HT-29 (cell line): Measurements from ENCODE around the gene PCSK6. TPM values are rescaled to one million over a fixed set of nuclear protein-coding genes. Genes with fewer than 3 reads are reported as not detected.
A peak's percentile ranks its signal among the peaks of the same experiment; 100 is the strongest.

Source experiments
- DNase-seq: peaks from one replicate; pipeline ENCODE4 v3.0.0-alpha.2; 2015; ENCODE audit warnings: low spot score
- total RNA-seq: library from RNA; depleted of rRNA; stranded (reverse); fragments of >200 nt; shearing (Covaris generic); gene quantifications from 2 replicates; pipeline ENCODE4 v1.2.3, GENCODE V29; 2014

PCSK6 gene
- total RNA-seq, 1 experiment from 2014 or later, result 81.0 TPM

GRCh38 chr15:101327147-101327740, 162.3 kb downstream of the PCSK6 start:
- DNase-seq, result no peak

- no peak for DNase-seq
Measured at GRCh38 chr15:101326462-101327146, 162.9 kb downstream of the PCSK6 start.

GRCh38 chr15:101326026-101326315, 163.5 kb downstream of the PCSK6 start:
- DNase-seq, result no peak

- no peak for DNase-seq
Measured at GRCh38 chr15:101325263-101326025, 164.1 kb downstream of the PCSK6 start.

GRCh38 chr15:101324524-101325177, 164.9 kb downstream of the PCSK6 start:
- DNase-seq, result peak; percentile 30

GRCh38 chr15:101323793-101324523, 165.5 kb downstream of the PCSK6 start:
- no peak for DNase-seq

- DNase-seq, result no peak
Measured at GRCh38 chr15:101322854-101323477, 166.5 kb downstream of the PCSK6 start.

- no peak for DNase-seq
Measured at GRCh38 chr15:101322016-101322695, 167.4 kb downstream of the PCSK6 start.

- DNase-seq, result no peak
Measured at GRCh38 chr15:101320501-101321052, 168.9 kb downstream of the PCSK6 start.

GRCh38 chr15:101318839-101319238, 170.7 kb downstream of the PCSK6 start:
- no peak for DNase-seq

GRCh38 chr15:101318147-101318819, 171.2 kb downstream of the PCSK6 start:
- no peak for DNase-seq

GRCh38 chr15:101317336-101317872, 172.1 kb downstream of the PCSK6 start:
- DNase-seq, result no peak

GRCh38 chr15:101316529-101316928, 173.0 kb downstream of the PCSK6 start:
- no peak for DNase-seq

GRCh38 chr15:101315736-101316135, 173.8 kb downstream of the PCSK6 start:
- DNase-seq, result no peak

GRCh38 chr15:101314336-101315125, 175.0 kb downstream of the PCSK6 start:
- DNase-seq, result no peak

GRCh38 chr15:101313041-101313761, 176.3 kb downstream of the PCSK6 start:
- DNase-seq, result no peak

- no peak for DNase-seq
Measured at GRCh38 chr15:101310508-101310907, 179.0 kb downstream of the PCSK6 start.

GRCh38 chr15:101310161-101310480, 179.4 kb downstream of the PCSK6 start:
- DNase-seq, result no peak
